Measurements from ENCODE around the gene SELENBP1.

Gene SELENBP1

GRCh38 chr1:151372058-151372934, at the start of gene SELENBP1:
Gene SELENBP1, minus strand, starts transcription at chr1:151372705. Its CDS starts 64 bp downstream, at chr1:151372641.
- H3K36me3 Mint-ChIP-seq (ENCODE audit: low read depth) = peaks cover 12% of the 10 kb centered on the region
- H3K27ac Mint-ChIP-seq = peak within 1 kb of the TSS; percentile 88 to 96 (median 90)
- H3K4me1 Mint-ChIP-seq = peaks cover 52% of the 10 kb centered on the region
- no peaks in the 10 kb centered on the region for H3K9me3 Mint-ChIP-seq
- H3K27me3 Mint-ChIP-seq (ENCODE audit: low read depth) = peaks cover 3% of the 10 kb centered on the region
- peak within 1 kb of the TSS; percentile 83 to 90 (median 87) for H3K4me3 Mint-ChIP-seq
- no peak for TF ChIP-seq CTCF (IDR thresholded peaks at IDR 0.05; ENCODE audit: unreplicated experiment in 3 of 3)

GRCh38 chr1:151419819-151420218, 47.3 kb upstream of the SELENBP1 start:
- Mint-ChIP-seq H3K27me3 (ENCODE audit: low read depth) (no peaks in the 10 kb centered on the region), H3K27ac (no peak overlapping the region), H3K36me3 (ENCODE audit: low read depth) (peaks cover 74% of the 10 kb centered on the region), H3K9me3 (no peaks in the 10 kb centered on the region), H3K4me3 (no peak overlapping the region), H3K4me1 (no peaks in the 10 kb centered on the region)
- TF ChIP-seq CTCF (IDR thresholded peaks at IDR 0.05; ENCODE audit: unreplicated experiment in 3 of 3) = no peak

- H3K9me3 Mint-ChIP-seq = no peaks in the 10 kb centered on the region
- H3K27me3 Mint-ChIP-seq (ENCODE audit: low read depth) = no peaks in the 10 kb centered on the region
- no peak for TF ChIP-seq CTCF (IDR thresholded peaks at IDR 0.05; ENCODE audit: unreplicated experiment in 3 of 3)
- peaks cover 69% of the 10 kb centered on the region for H3K36me3 Mint-ChIP-seq (ENCODE audit: low read depth)
- no peak overlapping the region for H3K4me3 Mint-ChIP-seq
- no peak overlapping the region for H3K27ac Mint-ChIP-seq
- H3K4me1 Mint-ChIP-seq = no peaks in the 10 kb centered on the region
Observed at GRCh38 chr1:151418081-151418480, 45.6 kb upstream of the SELENBP1 start.

- no peaks in the 10 kb centered on the region for H3K4me1 Mint-ChIP-seq
- H3K4me3 Mint-ChIP-seq = no peak overlapping the region
- H3K27ac Mint-ChIP-seq = no peak overlapping the region
- no peaks in the 10 kb centered on the region for H3K27me3 Mint-ChIP-seq (ENCODE audit: low read depth)
- peaks cover 69% of the 10 kb centered on the region for H3K36me3 Mint-ChIP-seq (ENCODE audit: low read depth)
- H3K9me3 Mint-ChIP-seq = no peaks in the 10 kb centered on the region
- no peak for TF ChIP-seq CTCF (IDR thresholded peaks at IDR 0.05; ENCODE audit: unreplicated experiment in 3 of 3)
Observed at GRCh38 chr1:151416231-151416630, 43.7 kb upstream of the SELENBP1 start.

GRCh38 chr1:151411884-151412283, 39.4 kb upstream of the SELENBP1 start:
- H3K4me1 Mint-ChIP-seq = no peaks in the 10 kb centered on the region
- H3K36me3 Mint-ChIP-seq (ENCODE audit: low read depth) = peaks cover 79% of the 10 kb centered on the region
- no peaks in the 10 kb centered on the region for H3K27me3 Mint-ChIP-seq (ENCODE audit: low read depth)
- H3K4me3 Mint-ChIP-seq = no peak overlapping the region
- no peaks in the 10 kb centered on the region for H3K9me3 Mint-ChIP-seq
- H3K27ac Mint-ChIP-seq = no peak overlapping the region
- TF ChIP-seq CTCF (IDR thresholded peaks at IDR 0.05; ENCODE audit: unreplicated experiment in 3 of 3) = no peak

GRCh38 chr1:151408891-151409290, 36.4 kb upstream of the SELENBP1 start:
- H3K9me3 Mint-ChIP-seq = no peaks in the 10 kb centered on the region
- H3K4me1 Mint-ChIP-seq = no peaks in the 10 kb centered on the region
- no peak for TF ChIP-seq CTCF (IDR thresholded peaks at IDR 0.05; ENCODE audit: unreplicated experiment in 3 of 3)
- no peaks in the 10 kb centered on the region for H3K27me3 Mint-ChIP-seq (ENCODE audit: low read depth)
- no peak overlapping the region for H3K4me3 Mint-ChIP-seq
- no peak overlapping the region for H3K27ac Mint-ChIP-seq
- peaks cover 84% of the 10 kb centered on the region for H3K36me3 Mint-ChIP-seq (ENCODE audit: low read depth)

All from nephron (organoid).